ENCODE results near the gene GABPB2.
A peak's percentile ranks its signal among the peaks of the same experiment; 100 is the strongest.

Gene GABPB2

GRCh38 chr1:151070474-151071276 lies at the start of gene GABPB2:
TSS of gene GABPB2 (plus strand) at chr1:151070761. CDS start at chr1:151088190, 17,429 bp downstream.
- peak; percentile 99 for DNase-seq (ENCODE audit: low read depth)

DNA sequence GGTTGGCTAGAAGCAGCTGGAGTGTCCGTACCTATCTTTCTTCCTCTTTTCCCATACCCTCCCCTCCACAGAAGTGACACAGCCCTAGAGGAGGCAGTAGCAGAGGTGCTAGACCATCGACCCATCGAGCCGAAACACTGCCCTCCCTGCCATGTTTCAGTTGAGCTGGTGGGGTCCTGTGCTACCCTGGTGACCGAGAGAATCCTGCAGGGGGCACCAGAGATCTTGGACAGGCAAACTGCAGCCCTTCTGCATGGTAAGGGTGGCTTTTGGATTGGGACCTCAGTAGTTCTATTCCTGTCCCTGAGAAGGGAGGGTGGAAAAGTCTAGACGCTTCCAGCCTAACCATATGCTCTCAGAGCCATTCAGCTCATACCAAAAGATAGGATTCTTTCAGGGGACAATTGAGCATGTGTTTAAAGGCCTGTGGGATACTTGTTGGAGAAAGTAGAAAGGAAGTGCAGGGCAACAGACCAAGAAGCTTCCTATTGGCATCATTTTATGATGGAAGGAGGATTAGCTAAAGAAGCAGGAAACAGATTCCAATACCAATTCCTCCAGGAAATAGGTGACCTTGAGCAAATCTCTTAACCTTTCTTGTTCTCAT lies 45.9 kb upstream of the GABPB2 start:
- peak; percentile 64 for DNase-seq (ENCODE audit: low read depth)

DNA sequence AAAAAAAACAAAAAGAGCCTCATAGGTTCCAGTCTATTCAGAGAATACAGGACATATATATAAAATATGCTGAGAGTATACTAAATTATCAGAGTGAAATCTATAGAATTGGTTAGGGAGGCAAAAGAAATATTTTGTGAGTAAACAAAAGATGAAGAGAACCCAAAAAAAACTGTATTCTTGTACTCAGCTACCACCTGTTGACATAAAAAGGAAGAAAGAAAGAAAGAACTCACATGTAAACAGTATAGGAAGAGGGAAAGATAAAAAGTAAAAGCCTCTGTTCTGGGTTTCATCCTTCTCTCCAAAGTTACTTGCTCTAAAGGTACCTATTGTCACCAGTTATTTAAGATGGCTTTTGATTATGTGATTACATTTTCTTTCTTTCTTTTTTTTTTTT lies 44.1 kb upstream of the GABPB2 start:
- DNase-seq (ENCODE audit: low read depth) = no peak

GRCh38 chr1:151032164-151032563 lies 38.4 kb upstream of the GABPB2 start:
- DNase-seq (ENCODE audit: low read depth) = no peak

- DNase-seq (ENCODE audit: low read depth) = no peak
These were observed 35.4 kb upstream of the GABPB2 start for GRCh38 chr1:151035167-151035566.

- no peak for DNase-seq (ENCODE audit: low read depth)
These were observed 34.2 kb upstream of the GABPB2 start, which contains the start of gene BNIPL for GRCh38 chr1:151036356-151036755. TSS of gene BNIPL (plus strand) at chr1:151036586. CDS start at chr1:151036726, 140 bp downstream.

- DNase-seq (ENCODE audit: low read depth) = no peak
These were observed 33.5 kb upstream of the GABPB2 start for GRCh38 chr1:151037032-151037431.

GRCh38 chr1:151039521-151039920 lies 31.0 kb upstream of the GABPB2 start:
- DNase-seq (ENCODE audit: low read depth) = no peak

DNA sequence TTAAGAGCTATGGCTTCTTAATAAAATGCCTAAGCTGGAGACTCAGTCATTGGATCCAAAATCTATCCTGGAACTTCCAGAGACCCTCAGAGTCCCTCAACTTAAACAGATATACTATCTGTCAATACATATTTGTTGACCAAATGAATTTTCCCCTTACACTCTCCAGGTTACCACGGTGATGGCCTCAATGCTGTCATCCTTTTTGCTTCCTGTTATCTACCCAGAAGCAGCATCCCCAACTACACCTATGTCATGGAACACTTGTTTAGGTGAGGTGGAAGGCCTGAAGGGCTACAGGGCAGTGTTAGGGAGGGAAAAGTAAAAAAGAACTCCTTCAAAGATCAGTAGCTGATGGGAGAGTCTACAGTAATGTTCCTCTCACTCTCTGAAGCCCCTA lies 27.4 kb upstream of the GABPB2 start:
- no peak for DNase-seq (ENCODE audit: low read depth)

GRCh38 chr1:151047591-151047924 lies 23.0 kb upstream of the GABPB2 start, which contains the start of gene C1orf56:
TSS of gene C1orf56 (plus strand) at chr1:151047751. CDS start at chr1:151047848, 97 bp downstream.
- peak; percentile 67 for DNase-seq (ENCODE audit: low read depth)

DNA sequence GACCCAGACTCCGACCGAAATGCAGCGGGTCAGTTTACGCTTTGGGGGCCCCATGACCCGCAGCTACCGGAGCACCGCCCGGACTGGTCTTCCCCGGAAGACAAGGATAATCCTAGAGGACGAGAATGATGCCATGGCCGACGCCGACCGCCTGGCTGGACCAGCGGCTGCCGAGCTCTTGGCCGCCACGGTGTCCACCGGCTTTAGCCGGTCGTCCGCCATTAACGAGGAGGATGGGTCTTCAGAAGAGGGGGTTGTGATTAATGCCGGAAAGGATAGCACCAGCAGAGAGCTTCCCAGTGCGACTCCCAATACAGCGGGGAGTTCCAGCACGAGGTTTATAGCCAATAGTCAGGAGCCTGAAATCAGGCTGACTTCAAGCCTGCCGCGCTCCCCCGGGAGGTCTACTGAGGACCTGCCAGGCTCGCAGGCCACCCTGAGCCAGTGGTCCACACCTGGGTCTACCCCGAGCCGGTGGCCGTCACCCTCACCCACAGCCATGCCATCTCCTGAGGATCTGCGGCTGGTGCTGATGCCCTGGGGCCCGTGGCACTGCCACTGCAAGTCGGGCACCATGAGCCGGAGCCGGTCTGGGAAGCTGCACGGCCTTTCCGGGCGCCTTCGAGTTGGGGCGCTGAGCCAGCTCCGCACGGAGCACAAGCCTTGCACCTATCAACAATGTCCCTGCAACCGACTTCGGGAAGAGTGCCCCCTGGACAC lies 22.5 kb upstream of the GABPB2 start:
- peak; percentile 82 for DNase-seq (ENCODE audit: low read depth)

DNA sequence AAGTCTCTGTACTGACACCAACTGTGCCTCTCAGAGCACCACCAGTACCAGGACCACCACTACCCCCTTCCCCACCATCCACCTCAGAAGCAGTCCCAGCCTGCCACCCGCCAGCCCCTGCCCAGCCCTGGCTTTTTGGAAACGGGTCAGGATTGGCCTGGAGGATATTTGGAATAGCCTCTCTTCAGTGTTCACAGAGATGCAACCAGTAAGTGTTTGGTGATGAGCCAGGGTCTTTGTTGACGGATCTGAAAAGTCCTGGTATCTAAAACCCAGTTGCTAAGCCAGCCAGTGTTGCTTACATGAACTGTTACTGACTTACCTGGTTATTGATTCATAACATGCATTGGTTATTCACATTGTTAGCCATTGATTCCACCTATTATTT lies 21.9 kb upstream of the GABPB2 start:
- DNase-seq (ENCODE audit: low read depth) = no peak

DNA sequence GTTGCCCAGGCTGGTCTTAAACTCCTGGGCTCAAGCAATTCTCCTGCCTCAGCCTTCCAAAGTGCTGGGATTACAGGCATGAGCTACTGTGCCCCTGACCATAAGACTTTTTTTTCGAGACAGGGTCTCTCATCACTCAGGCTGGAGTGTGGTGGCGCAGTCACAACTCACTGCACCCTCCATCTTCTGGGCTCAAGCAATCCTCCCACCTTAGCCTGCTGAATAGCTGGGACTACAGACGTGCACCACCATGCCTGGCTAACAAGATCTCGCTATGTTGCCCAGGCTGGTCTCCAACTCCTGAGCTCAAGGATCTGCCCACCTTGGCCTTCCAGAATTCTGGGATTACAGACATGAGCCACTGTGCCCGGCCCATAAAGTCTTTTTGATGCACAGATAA lies 21.1 kb upstream of the GABPB2 start:
- no peak for DNase-seq (ENCODE audit: low read depth)

GRCh38 chr1:151050051-151050688 lies 20.4 kb upstream of the GABPB2 start:
- no peak for DNase-seq (ENCODE audit: low read depth)

GRCh38 chr1:151051356-151052009 lies 19.1 kb upstream of the GABPB2 start:
- DNase-seq (ENCODE audit: low read depth) = no peak

DNA sequence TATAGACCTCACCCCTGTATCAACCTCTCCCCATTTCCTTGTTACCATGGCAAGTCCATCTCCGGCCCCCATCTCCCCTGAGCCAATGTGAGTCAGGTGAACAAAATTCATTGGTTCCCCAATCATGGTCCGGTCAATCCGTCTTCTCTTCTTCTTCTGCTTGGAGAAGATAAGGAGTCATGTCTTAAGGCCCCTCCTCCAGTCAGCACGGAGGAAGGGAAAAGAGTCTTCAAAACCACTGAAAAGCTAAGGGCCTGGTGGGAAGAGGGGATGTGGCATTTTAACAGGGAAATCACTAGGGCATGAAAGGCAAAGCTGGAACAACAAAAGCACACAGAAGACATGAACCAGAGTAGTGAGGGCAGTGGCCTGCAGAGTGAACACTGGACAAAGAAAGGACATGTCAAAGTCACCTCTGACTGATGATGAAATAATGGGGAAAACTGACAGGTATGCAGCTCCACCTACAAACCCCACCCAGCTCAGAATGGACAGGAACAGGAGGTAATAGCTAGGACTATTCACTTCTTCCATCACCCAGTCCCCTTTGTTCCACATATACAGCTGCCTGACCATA lies 15.5 kb upstream of the GABPB2 start:
- no peak for DNase-seq (ENCODE audit: low read depth)

DNA sequence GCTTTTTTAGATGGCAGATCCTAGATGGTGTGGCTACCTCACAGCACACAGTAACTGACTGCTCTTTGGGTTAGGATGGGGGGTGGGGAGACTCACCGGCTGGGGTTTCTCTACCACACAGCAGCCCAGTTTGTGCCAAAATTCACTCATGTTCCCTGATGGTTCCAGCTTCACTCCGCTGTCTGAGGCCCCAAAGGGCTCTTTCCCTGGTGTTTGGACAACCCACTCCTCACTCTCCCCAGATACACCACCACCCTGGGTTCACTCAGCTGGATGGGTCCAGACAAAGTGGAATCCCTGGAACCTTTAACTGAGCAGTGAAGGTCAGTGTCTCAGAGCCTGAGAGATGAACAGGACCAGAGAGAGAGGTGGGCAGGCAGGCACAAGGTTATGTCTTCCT lies 15.0 kb upstream of the GABPB2 start:
- DNase-seq (ENCODE audit: low read depth) = no peak

- DNase-seq (ENCODE audit: low read depth) = no peak
These were observed 14.4 kb upstream of the GABPB2 start for GRCh38 chr1:151056149-151056548.

DNA sequence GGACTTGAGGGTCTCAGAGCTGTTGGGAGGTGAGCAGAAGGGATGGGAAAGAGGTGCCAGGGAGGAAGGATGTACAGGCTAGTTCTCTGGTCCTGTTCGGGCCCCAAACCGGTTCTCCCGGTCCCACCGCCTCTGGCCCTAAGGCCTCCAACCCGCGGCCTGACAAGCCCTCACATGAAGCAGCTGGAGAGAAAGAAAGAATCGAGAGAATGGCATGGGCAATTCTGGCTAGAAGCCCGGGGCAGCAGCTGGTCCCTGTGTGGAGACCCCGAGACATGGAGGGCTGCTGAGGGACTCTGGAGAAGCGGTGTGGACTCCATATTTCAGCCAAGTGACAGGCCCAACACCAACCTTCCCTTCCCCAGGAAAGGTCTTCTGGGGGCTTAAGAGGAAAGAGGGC lies 11.9 kb upstream of the GABPB2 start:
- DNase-seq (ENCODE audit: low read depth) = no peak

DNA sequence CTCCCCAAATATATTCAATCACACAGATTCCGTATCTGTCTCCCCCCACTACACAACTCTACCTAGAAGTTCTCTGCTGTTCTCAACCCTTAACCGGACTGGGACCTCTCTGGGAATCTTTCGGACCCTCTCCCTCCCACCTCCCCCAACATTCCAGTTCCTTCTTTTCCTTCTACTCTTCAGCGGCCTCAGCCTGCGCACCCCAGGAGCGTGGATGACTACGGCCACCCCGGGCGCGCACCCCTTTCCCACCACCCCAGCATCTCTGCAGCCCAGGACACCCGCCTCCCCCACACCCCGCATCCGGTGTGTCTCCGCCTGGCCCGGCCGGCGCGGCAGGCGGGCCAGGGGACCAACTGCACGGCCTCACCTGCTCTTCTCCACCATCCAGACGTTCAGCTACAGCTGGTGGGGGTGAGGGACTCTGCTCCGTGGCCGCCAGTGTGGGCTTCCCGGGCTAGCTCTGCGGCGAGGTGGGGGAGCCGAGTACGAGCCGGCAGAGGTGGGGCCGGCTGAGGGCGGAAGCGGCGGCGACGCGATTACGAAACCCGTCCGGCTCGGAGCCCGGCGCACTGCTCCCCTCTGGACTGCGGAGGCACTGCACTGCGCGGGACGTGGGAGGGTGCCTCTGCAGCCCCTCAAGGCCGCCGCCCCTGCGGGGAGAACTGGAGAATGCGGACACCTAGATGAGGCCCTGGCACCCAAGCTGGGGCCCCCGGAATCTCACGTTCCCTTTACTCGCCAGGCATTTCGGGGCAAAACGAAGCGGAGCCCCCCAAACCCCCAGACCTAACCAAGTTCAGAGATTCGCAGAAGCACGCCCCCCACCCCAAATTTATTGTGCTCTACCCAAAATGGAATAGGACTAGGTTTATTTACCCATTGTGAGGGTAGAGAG lies 11.2 kb upstream of the GABPB2 start, which contains the start of gene CDC42SE1:
CDC42SE1 (minus strand) TSS at position 514 of the 898 bp plus-strand sequence. CDS start 3,892 bp downstream, outside the sequence.
- peak; percentile 88 for DNase-seq (ENCODE audit: low read depth)
